Measurements from ENCODE around the gene RBM18. TPM values are rescaled to one million over a fixed set of nuclear protein-coding genes. Genes with fewer than 3 reads are reported as not detected.

RBM18 gene
- 15.7 to 21.9 TPM (median 20.3 TPM) in 5 replicates for total RNA-seq (2022; extraction: Qiagen RNA extraction; ENCODE audit: low read depth)

GRCh38 chr9:122264360-122265148, at the start of gene RBM18, which contains the start of gene MRRF:
RBM18 (minus strand) TSS chr9:122264840; CDS start chr9:122261492, 3,348 bp downstream.
MRRF (plus strand) TSS chr9:122264882; CDS start chr9:122270892, 6,010 bp downstream.

GRCh38 chr9:122228568-122229484, 35.8 kb downstream of the RBM18 start, which contains the start of gene LHX6:
LHX6 (minus strand) TSS chr9:122228957; CDS start chr9:122228740, 217 bp downstream.

Other genes with a start within 250 kb of the RBM18 start
- 3.1 to 4.5 TPM (median 3.8 TPM) in 5 replicates for gene TTLL11, start 171.5 kb downstream of the RBM18 start, total RNA-seq (2022; extraction: Qiagen RNA extraction; ENCODE audit: low read depth)
- 92.7 to 120 TPM (median 101 TPM) in 5 replicates for gene NDUFA8, start 105.1 kb downstream of the RBM18 start, total RNA-seq (2022; extraction: Qiagen RNA extraction; ENCODE audit: low read depth)
- gene MORN5, start 104.9 kb downstream of the RBM18 start, total RNA-seq (2022; extraction: Qiagen RNA extraction; ENCODE audit: low read depth) = not detected in 5 replicates
- gene LHX6, start 35.9 kb downstream of the RBM18 start, total RNA-seq (2022; extraction: Qiagen RNA extraction; ENCODE audit: low read depth) = 0.32 to 0.39 TPM (median 0.38 TPM) in 5 replicates
- 60.3 to 76.2 TPM (median 68.9 TPM) in 5 replicates for gene MRRF, start within 50 bp of the RBM18 start, total RNA-seq (2022; extraction: Qiagen RNA extraction; ENCODE audit: low read depth)
- gene PTGS1, start 106.2 kb upstream of the RBM18 start, total RNA-seq (2022; extraction: Qiagen RNA extraction; ENCODE audit: low read depth) = 0.96 to 1.5 TPM (median 1.3 TPM) in 5 replicates
- gene OR1J1, start 213.1 kb upstream of the RBM18 start, total RNA-seq (2022; extraction: Qiagen RNA extraction; ENCODE audit: low read depth) = not detected in 5 replicates
- gene OR1J2, start 246.0 kb upstream of the RBM18 start, total RNA-seq (2022; extraction: Qiagen RNA extraction; ENCODE audit: low read depth) = not detected in 5 replicates

Data from A549 treated with RU486 at 1 μM for 4 hours (cell line).